NCI-H2227 (cell line): ENCODE data around the gene FXYD5.

Experiments
- DNase-seq: peaks from one replicate; lab custom pipeline; 2025; ENCODE audit not compliant: unreplicated experiment; lab: John Stamatoyannopoulos, UW

FXYD5 gene

GRCh38 chr19:35211545-35212230 is 57.2 kb downstream of the FXYD5 start:
- no peak for DNase-seq

DNA sequence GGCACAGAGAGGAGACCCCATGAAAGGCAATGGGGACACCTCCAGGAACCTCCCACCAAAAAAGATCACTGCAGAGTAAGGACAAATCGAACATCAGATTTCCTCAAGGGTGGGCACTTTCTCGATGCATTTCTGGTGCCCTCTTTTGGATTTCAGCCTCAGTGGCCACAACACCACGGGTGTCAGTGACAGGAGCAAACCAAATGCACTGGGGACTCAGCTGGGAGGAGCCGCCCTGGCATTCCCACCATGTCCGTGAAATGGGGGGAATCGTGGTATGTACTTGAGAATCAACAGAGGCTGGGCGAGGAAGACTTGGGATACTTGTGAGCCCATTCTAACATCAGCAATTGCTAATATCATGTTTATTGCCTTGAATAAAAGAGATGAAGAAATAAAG is 57.7 kb downstream of the FXYD5 start:
- no peak for DNase-seq

DNA sequence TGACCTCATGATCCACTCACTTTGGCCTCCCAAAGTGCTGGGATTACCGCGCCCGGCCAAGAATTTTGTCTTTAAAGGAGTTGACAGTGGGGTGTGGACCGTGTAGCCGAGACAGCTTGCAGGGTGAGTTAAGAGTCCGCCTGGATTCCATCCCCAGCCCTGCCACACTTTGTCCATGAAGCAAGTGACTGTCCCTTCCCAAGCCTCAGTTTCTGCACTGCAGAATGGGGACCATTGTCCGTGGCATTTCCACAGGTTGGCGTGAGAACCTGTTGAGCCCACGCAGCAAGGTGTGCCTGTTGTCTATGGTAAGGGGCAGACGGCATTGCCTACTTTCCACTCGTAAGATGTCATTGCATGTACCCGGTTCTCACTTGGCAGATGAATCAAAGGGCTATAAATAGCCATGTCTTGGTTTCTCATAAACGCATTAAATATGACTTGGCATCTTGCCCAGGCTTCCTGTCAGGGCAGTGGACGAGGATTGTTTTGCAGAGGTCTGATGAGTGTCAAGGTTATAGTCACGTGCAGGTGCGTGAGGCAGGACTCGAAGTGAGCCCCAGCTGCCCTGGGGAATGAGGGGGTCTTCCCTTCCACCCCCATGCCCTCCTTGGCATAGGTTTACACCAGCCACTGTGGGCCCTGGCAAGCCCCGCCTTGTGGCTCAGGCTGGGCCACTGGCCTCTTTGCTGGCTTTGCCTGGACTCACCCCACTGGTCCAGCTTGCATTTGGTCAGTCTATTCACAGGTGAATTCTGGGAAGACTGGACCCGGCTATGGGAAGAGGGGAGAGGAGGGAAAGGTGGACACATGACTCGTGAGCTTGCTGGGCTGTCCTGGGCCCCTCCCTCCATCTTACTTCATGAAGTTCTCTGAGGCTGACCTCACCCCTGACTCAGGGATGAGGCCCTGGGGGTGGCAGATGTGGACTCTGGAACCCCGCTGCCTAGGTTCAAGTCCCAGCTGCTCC is 59.4 kb downstream of the FXYD5 start:
- DNase-seq, result peak; percentile 100

DNA sequence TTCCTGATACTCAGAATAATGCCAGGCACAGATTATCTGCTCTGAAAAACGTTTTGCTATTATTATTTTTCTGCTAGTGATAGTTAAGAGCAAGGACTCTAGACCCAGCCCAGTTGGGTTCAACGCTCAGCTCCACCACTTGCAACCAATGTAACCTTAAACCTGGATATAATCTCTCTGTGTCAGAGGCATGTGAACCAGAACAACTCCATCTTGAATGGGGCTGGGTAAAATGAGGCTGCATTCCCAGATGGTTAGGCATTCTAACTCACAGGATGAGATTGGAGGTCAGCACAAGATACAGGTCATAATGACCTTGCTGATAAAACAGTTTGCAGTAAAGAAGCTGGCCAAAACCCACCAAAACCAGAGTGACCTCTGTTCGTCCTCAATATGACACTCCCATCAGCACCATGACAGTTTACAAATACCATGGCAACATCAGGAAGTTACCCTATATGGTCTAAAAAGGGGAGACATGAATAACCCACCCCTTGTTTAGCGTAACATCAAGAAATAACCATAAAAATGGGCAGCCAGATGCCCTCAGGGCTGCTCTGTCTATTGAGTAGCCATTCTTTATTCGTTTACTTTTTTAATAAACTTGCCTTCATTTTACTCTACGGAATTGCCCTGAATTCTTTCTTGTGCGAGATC is 60.4 kb downstream of the FXYD5 start:
- DNase-seq, result no peak

GRCh38 chr19:35216016-35216832 is 61.7 kb downstream of the FXYD5 start:
- DNase-seq, result no peak

- DNase-seq, result no peak
These were observed 62.5 kb downstream of the FXYD5 start for GRCh38 chr19:35216833-35217648.

- DNase-seq, result no peak
These were observed 63.1 kb downstream of the FXYD5 start for GRCh38 chr19:35217649-35217990.

DNA sequence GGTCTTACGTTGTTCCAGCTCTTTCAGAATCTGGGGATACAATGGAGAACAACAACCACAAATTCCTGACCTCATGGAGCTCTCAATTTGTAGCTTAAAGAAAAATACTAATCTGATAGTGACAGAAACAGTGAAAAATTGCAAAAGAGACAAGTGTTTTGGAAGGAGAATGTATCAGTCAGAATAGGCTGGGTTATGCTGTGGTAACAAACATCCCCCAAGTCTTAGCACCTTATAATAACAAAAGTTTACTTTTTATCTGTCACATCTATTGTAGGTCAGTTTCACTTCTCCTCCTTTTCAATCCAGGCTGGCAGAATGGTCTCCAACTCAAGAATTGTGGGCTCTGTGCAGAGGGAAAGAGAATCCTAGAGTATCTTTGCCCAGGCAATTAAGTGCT is 64.5 kb downstream of the FXYD5 start:
- DNase-seq, result no peak
